HG03139 (cell line): Measurements from ENCODE around the gene FBXO17.
"Not testable (repeated sequence)": the region's sequence is repeated elsewhere in the genome, so short reads cannot be mapped to it uniquely, and the experiment has no call there.

ENCODE experiments used
- ATAC-seq: cut with Tn5 transposase; IDR thresholded peaks from one replicate; pipeline ENCODE4 v1.9.1; 2021; ENCODE audit not compliant: unreplicated experiment

Gene FBXO17

GRCh38 chr19:38980583-38981374 is 5.2 kb upstream of the FBXO17 start:
- ATAC-seq = no peak

- no peak for ATAC-seq
Measured at GRCh38 chr19:38979812-38980211, 4.3 kb upstream of the FBXO17 start.

- no peak for ATAC-seq
Measured at GRCh38 chr19:38978326-38978689, 2.8 kb upstream of the FBXO17 start.

GRCh38 chr19:38977445-38978325 is 2.1 kb upstream of the FBXO17 start:
- ATAC-seq = no peak

GRCh38 chr19:38975861-38976271 is 324 bp upstream of the FBXO17 start:
- ATAC-seq = no peak

- ATAC-seq = no peak
Measured at GRCh38 chr19:38974624-38975213, 823 bp downstream of the FBXO17 start.

GRCh38 chr19:38971672-38972071 is 3.9 kb downstream of the FBXO17 start:
- ATAC-seq = no peak

- ATAC-seq = no peak
Measured at GRCh38 chr19:38970664-38971532, 4.6 kb downstream of the FBXO17 start.

- ATAC-seq = not testable (repeated sequence)
Measured at GRCh38 chr19:38966149-38966548, 9.4 kb downstream of the FBXO17 start.

GRCh38 chr19:38964738-38965137 is 10.8 kb downstream of the FBXO17 start:
- no peak for ATAC-seq

GRCh38 chr19:38959618-38960017 is 15.9 kb downstream of the FBXO17 start:
- ATAC-seq = no peak

- no peak for ATAC-seq
Measured at GRCh38 chr19:38958301-38958700, 17.2 kb downstream of the FBXO17 start.

GRCh38 chr19:38956264-38956663 is 19.3 kb downstream of the FBXO17 start:
- no peak for ATAC-seq

- ATAC-seq = no peak
Measured at GRCh38 chr19:38953677-38954076, 21.9 kb downstream of the FBXO17 start.

- ATAC-seq = no peak
Measured at GRCh38 chr19:38952395-38953165, 23.0 kb downstream of the FBXO17 start.

- no peak for ATAC-seq
Measured at GRCh38 chr19:38951187-38951586, 24.4 kb downstream of the FBXO17 start.

- ATAC-seq = no peak
Measured at GRCh38 chr19:38949580-38950367, 25.8 kb downstream of the FBXO17 start.

GRCh38 chr19:38946229-38947010 is 29.1 kb downstream of the FBXO17 start:
- no peak for ATAC-seq
